GM21390 (cell line): ENCODE measurements around the gene TRAF2.
"Not testable (repeated sequence)": the region's sequence is repeated elsewhere in the genome, so short reads cannot be mapped to it uniquely, and the experiment has no call there.

Experiments used
- ATAC-seq: cut with Tn5 transposase; IDR thresholded peaks from one replicate; pipeline ENCODE4 v1.9.1; 2021; ENCODE audit not compliant: unreplicated experiment

Gene TRAF2

DNA sequence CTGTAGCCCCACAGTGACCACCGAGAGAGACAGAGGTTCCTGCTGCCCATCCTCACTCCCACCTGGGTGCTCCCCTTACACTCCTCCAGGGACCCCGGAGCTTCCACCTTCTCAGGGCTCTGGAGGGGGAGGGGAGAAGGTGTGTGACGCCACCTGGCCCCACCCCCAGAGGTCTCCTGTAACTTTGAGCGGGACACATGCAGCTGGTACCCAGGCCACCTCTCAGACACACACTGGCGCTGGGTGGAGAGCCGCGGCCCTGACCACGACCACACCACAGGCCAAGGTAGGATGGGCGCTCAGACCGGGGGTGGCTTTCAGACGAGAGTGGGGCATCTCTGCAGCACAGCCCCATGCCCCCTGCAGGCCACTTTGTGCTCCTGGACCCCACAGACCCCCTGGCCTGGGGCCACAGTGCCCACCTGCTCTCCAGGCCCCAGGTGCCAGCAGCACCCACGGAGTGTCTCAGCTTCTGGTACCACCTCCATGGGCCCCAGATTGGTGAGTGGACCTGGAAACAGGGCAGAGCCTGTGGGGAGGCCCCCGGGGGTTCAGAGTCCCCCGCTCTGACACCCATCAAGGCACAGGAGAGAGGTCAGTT is 29.7 kb upstream of the TRAF2 start:
- ATAC-seq = no peak

DNA sequence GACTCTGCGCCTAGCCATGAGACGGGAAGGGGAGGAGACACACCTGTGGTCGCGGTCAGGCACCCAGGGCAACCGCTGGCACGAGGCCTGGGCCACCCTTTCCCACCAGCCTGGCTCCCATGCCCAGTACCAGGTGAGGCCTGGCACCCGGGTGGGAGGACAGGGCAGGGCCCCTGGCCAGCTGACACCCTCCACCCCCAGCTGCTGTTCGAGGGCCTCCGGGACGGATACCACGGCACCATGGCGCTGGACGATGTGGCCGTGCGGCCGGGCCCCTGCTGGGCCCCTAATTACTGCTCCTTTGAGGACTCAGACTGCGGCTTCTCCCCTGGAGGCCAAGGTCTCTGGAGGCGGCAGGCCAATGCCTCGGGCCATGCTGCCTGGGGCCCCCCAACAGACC is 29.1 kb upstream of the TRAF2 start:
- no peak for ATAC-seq

DNA sequence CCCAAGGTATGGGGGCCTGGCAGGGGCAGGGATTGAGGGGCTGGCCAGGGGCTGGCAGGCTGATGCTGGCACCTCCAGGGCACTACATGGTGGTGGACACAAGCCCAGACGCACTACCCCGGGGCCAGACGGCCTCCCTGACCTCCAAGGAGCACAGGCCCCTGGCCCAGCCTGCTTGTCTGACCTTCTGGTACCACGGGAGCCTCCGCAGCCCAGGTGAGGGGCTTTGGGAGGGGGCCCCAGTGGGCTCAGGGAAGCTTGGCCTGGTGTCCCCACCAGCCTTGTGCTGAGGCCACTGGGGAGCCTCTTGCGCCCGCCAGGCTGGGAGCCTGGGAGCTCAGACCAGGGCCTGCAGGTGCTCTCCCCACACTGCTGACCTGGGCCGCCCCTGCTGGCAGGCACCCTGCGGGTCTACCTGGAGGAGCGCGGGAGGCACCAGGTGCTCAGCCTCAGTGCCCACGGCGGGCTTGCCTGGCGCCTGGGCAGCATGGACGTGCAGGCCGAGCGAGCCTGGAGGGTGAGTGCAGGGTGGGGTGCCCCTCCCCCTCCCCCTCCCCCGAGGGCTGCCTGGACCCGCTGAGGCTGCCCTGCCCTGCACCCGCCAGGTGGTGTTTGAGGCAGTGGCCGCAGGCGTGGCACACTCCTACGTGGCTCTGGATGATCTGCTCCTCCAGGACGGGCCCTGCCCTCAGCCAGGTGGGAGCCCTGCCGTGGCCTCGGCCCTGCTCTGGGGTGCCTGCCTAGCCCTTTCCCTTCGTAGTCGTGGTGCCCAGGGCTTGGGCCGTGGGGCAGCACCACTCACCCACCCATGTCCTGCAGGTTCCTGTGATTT is 28.5 kb upstream of the TRAF2 start:
- no peak for ATAC-seq

DNA sequence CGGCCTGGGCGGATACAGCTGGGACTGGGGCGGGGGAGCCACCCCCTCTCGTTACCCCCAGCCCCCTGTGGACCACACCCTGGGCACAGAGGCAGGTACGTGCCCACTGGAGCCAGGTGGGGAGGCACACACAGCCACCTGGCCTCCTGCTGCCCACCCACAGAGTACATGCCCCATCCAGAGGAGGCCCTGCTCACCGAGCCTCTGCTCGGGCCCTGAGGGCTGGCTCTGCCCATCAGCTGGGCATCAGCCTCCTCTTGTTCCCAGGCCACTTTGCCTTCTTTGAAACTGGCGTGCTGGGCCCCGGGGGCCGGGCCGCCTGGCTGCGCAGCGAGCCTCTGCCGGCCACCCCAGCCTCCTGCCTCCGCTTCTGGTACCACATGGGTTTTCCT is 27.9 kb upstream of the TRAF2 start:
- no peak for ATAC-seq

DNA sequence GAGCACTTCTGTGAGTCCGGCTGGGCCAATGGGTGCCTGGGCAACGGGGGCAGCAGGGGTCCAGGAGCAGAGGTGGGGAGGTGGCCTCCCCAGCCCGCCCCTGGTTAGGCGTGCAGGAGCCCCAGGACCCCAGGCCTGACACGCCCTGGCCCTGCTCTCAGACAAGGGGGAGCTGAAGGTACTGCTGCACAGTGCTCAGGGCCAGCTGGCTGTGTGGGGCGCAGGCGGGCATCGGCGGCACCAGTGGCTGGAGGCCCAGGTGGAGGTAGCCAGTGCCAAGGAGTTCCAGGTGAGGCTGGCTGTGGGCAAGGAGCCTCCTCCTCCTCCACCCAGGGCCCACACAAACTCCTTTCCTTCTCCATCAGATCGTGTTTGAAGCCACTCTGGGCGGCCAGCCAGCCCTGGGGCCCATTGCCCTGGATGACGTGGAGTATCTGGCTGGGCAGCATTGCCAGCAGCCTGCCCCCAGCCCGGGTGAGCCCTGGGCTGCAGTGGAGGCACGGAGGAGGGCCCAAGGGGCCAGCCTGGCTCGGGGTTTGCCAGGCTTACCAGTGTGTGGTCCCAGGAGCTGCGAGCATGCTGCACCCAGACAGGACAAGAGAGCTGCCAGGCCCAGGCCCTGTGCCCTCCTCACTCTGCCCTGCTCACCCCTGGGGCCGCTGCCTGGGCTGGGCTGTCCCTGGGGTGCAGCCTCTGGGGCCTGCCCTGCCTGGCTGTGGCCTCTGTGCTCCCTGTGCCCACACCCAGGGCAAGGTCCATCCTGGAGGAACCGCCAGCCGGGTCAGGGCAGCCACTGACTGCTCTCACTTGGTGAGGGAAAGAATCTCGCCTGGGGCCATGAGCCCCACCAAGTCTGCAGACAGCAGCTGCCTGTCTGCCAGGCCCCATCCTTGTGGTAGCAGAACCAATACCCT is 27.2 kb upstream of the TRAF2 start:
- no peak for ATAC-seq

DNA sequence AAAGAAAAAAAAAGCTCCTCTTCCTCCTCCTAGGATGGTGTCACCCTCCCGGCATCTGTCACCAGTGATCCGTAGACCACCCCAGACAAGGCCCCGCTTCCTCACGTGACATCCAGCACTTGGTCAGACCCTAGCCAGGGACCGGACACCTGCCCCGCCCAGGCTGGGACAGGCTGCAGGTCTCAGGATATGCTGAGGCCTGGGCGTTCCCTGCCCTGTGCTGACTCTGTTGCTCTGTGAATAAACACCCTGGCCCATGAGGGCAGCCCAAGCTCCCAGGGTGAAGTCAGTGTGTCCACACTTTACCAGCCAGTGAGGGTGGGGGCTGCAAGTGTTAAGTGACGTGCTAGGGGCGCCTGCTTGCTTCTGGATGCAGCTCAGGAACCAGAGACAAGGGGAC is 25.8 kb upstream of the TRAF2 start:
- ATAC-seq = no peak

DNA sequence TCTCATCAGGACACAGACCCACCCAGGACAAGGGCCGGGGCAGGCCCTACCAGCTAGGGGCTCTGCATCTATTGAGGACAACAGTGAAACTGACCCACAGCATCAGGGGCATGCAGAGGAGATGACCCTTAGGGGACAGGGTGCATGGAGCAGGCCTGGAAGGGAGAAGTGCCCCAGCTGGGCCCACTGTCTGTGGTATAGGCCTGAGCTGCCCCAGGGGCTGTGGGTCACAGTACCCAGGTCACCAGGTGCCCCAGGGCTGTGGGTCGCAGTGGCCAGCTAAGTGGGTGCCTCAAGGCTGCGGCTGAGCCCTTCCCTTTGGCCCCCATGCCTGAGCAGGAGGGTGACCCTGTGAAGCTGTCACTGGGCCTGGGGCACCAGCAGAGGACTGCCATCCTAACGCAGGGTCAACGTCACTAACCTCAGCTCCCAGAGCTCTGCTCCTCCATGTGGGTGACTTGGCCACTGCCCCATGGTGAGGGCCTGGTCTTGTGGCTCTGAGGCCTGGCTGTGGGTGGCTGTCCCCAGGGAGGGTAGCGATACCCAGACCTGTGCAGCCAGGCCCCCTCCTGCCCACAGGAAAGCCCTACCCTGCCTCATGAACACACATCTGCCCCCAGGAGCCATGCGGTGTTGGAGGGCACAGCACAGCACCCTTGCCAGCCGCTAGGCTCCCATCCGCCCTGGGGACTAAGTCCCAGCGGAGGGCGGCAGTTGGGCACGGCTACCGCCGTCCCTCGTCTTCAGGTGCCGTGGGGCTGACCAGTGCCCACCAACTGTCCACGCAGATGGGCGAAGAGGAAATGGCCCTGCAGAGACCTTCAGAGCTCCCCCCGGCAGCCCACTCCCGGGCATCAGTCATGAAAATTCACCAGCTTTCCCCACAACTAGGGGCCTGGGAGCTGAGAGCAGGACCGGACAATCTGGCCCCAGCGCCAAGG is 25.1 kb upstream of the TRAF2 start:
- no peak for ATAC-seq

DNA sequence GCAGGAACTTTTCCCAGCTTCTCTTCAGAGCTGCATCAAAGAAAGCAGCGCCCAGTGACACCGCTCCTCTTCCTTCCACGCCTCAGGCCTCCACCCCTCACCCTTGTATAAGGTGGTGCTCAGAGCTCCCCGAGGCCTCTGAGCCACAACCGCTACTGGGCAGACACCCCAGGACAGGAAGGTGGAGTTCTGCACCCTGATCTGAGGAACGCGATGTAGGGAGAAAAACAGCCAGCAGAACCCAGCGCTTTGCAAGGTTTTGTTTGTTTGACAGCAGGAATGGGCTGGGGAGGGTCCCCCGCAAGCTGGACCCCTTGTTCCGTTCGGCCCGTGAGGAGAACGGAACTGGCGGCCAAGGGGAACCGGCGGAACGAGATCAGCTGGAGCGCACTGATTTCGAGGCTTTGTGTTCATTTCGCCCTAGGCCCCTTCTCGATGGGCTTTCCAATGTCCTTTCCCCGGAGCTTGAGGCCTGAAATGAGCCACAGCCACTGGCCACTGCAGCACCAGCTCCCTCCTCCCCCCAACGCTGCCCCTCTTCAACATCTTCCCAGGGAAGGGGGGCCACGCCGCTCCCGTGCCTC is 24.4 kb upstream of the TRAF2 start:
- no peak for ATAC-seq

DNA sequence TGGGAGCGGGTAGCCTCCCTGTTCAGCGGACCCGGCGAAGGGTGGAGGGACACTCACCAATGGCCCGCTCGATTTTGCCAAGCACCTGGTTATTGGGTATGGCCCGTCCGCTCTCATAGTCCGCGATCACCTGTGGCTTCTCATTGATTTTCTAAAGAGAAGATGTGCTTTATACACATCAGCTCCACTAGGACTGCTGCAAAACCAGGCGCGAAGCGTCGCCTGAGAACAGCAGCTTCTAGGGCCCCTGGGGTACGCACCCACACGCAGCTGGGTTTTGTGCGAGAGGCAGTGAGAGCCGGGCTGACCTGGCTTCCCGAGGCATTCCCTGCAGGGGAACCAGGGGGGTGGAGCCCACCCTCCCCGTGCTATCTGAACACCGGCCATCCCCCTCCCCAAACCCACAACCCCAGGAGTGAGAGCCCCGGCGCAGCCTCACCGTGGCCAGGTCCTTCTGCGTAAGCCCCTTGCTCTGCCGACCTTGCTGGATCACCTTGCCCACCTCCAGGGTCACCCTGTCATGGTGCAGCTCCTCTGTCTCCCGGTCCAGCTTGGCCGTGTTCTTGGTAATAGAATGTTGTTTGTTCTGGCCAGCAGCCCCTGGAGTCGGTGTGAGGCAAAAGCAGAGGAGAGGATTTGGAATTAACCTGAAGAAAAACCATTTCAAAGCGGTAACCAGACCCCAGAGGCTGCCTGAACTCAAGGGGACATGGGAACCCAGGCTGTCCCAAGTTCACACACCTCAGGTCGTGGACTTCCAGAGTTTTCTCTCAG is 23.3 kb upstream of the TRAF2 start:
- ATAC-seq = no peak

DNA sequence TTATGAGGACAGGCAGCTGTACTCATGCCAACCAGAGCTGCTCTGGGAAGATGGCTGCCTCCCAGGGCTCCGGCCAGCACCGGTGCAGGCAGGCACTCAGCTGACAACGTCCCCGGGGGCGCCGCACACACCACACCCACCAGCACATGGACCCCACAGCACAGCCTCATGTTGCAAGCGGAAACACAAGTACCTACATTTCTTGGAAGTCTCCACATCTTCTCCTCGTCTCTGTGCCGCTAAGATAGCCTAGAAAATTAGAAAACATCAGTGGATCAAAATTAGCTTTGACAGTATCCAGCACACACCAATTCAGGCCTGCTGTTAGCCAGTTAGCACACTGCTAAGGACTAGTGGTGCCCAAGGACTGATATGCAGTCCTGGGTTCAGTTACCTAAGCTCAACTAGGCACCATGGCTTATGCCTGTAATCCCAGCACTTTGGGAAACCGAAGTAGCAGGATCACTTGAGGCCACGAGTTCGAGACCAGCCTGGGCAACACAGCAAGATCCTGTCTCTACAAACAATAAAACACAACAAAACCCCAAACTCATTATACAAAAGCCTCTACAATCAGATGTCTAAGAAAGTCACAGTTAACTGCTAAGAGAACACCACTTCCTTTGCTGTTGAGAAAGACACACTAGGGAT is 22.6 kb upstream of the TRAF2 start:
- ATAC-seq = no peak

DNA sequence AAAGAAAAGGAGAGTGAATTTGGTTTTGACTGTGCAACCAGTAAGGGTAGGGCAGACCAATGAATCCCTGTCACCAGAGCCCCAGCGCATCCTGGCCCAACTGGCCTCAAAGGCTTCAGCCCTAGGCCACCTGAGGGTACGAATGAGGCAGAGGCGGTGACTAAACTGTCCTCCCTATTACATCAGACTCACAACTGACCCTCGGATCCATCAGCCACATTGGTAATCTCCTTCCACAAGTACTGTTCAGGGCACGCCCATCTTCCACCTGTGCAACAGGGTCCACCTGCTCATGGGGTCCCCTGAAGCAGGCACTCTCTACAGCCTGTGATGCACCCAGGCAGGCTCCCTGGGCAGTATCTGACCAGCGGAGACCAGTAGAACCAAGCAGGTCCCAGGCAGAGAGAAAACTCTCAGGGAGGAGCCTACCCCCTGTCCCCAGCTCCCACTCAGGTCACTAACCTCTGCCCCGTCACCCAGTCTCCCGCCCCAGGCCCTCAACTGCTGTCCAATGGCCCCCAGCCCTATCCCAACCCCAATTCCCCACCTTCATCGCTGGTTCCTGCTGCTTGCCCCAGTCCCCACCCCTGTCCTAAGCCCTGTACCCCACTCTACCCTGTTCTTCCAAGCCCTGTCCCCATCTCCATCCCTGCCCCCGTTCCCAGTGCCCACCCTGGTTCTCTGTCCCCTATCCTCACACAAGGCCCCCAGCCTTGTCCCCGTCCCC is 21.1 kb upstream of the TRAF2 start:
- no peak for ATAC-seq

DNA sequence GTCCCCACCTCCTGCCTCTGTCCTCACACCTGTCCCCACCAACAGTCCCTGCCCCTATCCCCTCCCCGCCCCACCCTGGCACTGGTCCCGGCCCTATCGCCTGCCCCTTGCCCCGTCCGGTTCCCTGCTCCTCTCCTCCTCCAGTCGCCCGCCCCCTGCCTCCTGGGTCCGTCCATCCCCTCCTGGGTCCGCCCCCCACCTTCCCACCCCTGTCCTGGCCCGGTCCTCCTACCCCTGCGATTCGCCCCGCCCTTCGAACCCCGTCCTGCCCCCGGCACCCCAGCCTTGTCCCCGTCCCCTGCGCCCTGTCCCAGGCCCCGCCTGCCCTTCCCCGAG is 20.6 kb upstream of the TRAF2 start:
- ATAC-seq = no peak

DNA sequence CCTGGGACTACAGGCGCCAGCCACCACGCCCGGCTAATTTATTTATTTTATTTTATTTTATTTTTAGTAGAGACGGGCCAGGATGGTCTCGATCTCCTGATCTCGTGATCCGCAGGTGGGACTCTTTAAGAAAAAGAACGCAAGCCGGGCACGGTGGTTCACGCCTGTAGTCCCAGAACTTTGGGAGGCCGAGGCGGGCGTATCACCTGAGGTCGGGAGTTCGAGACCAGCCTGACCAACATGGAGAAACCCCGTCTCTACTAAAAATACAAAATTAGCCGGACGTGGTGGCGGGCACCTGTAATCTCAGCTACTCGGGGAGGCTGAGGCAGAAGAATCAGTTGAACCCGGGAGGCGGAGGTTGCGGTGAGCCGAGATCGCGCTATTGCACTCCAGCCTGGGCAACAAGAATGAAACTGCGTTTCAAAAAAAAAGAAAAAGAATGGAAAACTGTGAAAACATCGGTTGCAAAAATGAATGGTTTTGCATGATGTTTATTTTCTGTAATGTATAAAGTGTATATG is 19.4 kb upstream of the TRAF2 start:
- not testable (repeated sequence) for ATAC-seq

DNA sequence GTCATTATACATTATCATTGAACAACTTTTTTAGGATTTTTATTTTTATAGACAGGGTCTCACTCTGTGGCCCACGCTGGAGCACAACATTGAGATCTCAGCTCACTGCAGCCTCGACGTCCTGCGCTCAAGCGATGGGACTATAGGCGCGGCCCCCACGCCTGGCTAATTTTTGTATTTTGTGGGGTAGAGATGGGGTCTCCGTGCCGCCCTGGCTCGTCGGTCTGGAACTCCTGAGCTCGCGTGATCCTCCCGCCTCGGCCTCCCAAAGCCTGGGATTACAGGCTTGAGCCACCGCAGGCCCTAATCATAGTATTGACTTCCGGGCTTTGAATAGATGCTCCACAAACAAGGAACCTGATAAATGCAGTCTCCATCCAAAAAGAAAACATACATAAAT is 18.8 kb upstream of the TRAF2 start:
- ATAC-seq = no peak

DNA sequence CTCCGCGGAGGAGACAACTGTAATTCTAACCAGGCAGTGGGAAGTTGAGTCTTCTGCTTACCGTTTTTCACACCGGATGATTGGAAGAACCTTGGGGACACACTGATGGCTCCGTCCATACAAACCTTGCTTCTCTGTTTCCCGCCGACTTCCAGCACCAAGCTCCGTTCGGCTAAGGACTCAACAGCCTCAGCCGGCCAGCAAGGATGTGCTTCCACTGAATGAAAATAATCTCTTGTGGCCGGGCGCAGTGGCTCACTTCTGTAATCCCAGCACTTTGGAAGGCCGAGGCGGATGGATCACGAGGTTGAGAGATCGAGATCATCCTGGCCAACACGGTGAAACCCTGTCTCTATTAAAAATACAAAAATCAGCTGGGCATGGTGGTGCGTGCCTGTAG is 18.4 kb upstream of the TRAF2 start:
- no peak for ATAC-seq

DNA sequence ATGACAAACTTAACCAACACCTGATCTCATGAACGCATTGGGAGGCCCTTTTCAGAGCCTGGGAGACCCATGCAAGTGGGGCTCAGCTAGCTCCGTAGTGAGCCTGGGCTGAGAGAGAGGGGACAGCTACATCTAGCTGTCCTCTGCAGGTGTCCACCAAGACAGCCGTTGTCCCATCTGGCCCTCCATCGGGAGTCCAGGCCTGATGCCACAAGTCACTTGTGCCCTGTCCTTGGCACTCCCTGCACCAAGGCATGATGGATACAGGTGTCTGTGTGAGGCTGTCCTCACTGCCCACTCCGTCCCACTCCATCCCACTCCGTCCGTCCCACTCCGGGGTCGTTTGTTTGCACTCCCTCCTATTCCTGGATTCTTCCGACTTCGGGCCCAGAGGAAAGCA is 17.7 kb upstream of the TRAF2 start:
- ATAC-seq = no peak

DNA sequence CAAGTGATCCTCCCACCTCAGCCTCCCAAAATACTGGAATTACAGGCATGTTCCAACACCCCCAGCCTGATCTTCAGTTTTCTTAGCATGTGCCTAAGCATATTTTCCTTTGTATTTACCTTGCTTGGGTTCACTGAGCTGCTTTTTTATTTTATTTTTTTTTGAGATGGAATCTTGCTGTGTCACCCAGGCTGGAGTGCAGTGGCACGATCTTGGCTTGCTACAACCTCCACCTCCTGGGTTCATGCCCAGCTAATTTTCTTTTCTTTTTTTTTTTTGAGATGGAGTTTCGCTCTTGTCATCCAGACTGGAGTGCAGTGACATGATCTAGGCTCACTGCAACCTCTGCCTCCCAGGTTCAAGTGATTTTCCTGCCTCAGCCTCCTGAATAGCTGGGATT is 16.7 kb upstream of the TRAF2 start:
- ATAC-seq = not testable (repeated sequence)

DNA sequence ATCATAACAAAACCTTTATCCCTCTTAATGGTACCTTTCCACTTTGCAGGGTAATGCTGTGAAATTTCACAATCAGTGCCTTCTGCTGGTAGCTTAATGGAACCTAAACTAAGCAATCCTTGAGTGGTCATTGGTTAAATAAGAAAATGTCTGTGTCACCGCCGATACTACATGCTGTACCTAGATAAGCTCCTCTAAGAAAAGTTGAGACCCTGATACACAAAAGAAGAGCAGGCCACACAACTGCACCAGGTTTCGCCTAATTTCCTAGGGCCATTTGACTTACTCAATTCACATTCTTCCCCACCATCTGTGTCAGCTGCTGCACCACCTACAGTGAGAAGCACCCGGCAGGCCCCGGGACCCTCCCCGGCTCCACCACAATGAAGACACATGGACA is 11.2 kb upstream of the TRAF2 start:
- no peak for ATAC-seq
